GM06990 (cell line): Measurements from ENCODE around the gene EIF5.
A peak's percentile ranks its signal among the peaks of the same experiment; 100 is the strongest.

Experiments used
- DNase-seq: peaks from one replicate; pipeline ENCODE4 v3.0.0-alpha.2; 2011; ENCODE audit not compliant: insufficient read length; ENCODE audit errors: extremely low read depth
- H3K27me3 ChIP-seq: replicated peaks from 2 replicates; pipeline ENCODE4 v1.6.0; 2011; ENCODE audit warnings: low read length; ENCODE audit not compliant: control insufficient read depth, insufficient read depth
- H3K36me3 ChIP-seq: 2 replicates; pipeline ENCODE4 v1.5.1; 2011; ENCODE audit warnings: low read length; ENCODE audit not compliant: control insufficient read depth, insufficient read depth
- H3K4me3 ChIP-seq: replicated peaks from 2 replicates; pipeline ENCODE4 v1.5.1; 2011; ENCODE audit warnings: low read depth, mild to moderate bottlenecking, control low read depth, low read length
- TF ChIP-seq, protein P1 (sequence below): IDR thresholded peaks from 2 replicates; pipeline ENCODE4 v1.5.1; 2011; ENCODE audit warnings: low read length, control low read depth, mild to moderate bottlenecking, inconsistent platforms; ENCODE audit not compliant: insufficient read depth, poor library complexity, severe bottlenecking

EIF5 gene

GRCh38 chr14:103319422-103319821, 14.6 kb upstream of the EIF5 start:
- TF ChIP-seq, protein P1, sequence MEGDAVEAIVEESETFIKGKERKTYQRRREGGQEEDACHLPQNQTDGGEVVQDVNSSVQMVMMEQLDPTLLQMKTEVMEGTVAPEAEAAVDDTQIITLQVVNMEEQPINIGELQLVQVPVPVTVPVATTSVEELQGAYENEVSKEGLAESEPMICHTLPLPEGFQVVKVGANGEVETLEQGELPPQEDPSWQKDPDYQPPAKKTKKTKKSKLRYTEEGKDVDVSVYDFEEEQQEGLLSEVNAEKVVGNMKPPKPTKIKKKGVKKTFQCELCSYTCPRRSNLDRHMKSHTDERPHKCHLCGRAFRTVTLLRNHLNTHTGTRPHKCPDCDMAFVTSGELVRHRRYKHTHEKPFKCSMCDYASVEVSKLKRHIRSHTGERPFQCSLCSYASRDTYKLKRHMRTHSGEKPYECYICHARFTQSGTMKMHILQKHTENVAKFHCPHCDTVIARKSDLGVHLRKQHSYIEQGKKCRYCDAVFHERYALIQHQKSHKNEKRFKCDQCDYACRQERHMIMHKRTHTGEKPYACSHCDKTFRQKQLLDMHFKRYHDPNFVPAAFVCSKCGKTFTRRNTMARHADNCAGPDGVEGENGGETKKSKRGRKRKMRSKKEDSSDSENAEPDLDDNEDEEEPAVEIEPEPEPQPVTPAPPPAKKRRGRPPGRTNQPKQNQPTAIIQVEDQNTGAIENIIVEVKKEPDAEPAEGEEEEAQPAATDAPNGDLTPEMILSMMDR = no peak
- Histone ChIP-seq H3K27me3 (no peaks in the 10 kb centered on the region), H3K4me3 (peak overlapping the region; percentile 46), H3K36me3 (no peaks in the 10 kb centered on the region)
- DNase-seq = no peak

DNA sequence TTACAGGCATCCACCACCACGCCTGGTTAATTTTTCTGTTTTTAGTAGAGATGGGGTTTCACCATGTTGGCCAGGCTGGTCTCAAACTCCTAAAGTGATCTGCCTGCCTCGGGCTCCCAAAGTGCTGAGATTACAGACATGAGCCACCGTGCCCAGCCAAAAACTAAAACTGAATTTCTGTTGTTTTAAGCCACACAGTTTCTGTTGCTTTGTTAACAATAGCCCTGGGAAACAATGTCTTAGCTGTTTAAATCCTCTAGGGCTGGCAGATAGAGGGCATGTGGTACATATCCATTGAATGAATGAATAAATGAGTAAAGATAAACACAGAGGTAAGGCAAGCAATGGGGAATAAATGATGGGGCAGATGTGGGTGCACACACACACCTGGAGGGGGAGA, 8.0 kb upstream of the EIF5 start:
- no peak for DNase-seq
- H3K36me3 ChIP-seq = no peaks in the 10 kb centered on the region
- no peak overlapping the region for H3K4me3 ChIP-seq
- TF ChIP-seq, protein P1 = no peak
- H3K27me3 ChIP-seq = no peaks in the 10 kb centered on the region

- Histone ChIP-seq H3K4me3 (no peak overlapping the region), H3K27me3 (no peaks in the 10 kb centered on the region), H3K36me3 (no peaks in the 10 kb centered on the region)
- TF ChIP-seq, protein P1 = no peak
- DNase-seq = no peak
Observed at GRCh38 chr14:103328941-103329340, 5.1 kb upstream of the EIF5 start.

- Histone ChIP-seq H3K27me3 (no peaks in the 10 kb centered on the region), H3K4me3 (no peak overlapping the region), H3K36me3 (no peaks in the 10 kb centered on the region)
- TF ChIP-seq, protein P1 = no peak
- no peak for DNase-seq
Observed at GRCh38 chr14:103329401-103330347, 4.4 kb upstream of the EIF5 start.

GRCh38 chr14:103330536-103330935, 3.5 kb upstream of the EIF5 start:
- no peak for DNase-seq
- peaks cover under 1% of the 10 kb centered on the region; the same call in 1 of the 2 replicates for H3K36me3 ChIP-seq
- no peaks in the 10 kb centered on the region for H3K27me3 ChIP-seq
- H3K4me3 ChIP-seq = no peak overlapping the region
- TF ChIP-seq, protein P1 = no peak
